Neuron (in vitro differentiated cells): Measurements from ENCODE around the gene CES2.
"Not testable (repeated sequence)": the region's sequence is repeated elsewhere in the genome, so short reads cannot be mapped to it uniquely, and the experiment has no call there.

Experiments
- H2AFZ ChIP-seq: one replicate; pipeline ENCODE4 v1.6.1; 2013; ENCODE audit warnings: low read depth, mild to moderate bottlenecking, inconsistent platforms, low read length, moderate library complexity
- H3K27me3 ChIP-seq: one replicate; pipeline ENCODE4 v1.6.1; 2013; ENCODE audit warnings: low read length; ENCODE audit not compliant: insufficient read depth
- H3K36me3 ChIP-seq: one replicate; pipeline ENCODE4 v1.6.1; 2013; ENCODE audit warnings: low read length; ENCODE audit not compliant: insufficient read depth
- H3K4me1 ChIP-seq: one replicate; pipeline ENCODE4 v1.6.1; 2013; ENCODE audit warnings: low read length; ENCODE audit not compliant: insufficient read depth
- H3K4me3 ChIP-seq: 2 replicates; pipeline ENCODE4 v1.5.1; 2013; ENCODE audit warnings: mild to moderate bottlenecking, low read length, moderate library complexity
- H3K9me3 ChIP-seq: one replicate; pipeline ENCODE4 v1.6.1; 2013; ENCODE audit warnings: low read length

CES2 gene

DNA sequence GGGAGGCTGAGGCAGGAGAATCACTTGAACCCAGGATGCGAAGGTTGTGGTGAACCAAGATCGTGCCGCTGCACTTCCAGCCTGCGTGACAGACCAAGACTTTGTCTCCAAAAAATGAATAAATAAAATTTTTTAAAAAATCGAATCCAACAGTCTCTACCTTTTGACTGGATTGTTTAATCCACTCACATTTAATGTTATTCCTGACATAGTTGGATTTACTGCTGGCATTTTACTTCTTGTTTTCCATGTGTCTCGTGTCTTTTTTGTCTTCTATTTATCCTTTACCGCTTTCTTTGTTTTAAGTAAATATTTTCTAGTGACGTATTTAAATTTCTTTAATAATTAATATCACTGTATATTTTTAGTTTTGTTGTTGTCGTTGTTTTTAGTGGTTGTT lies 47.7 kb downstream of the CES2 start:
- no peak overlapping the region for H2AFZ ChIP-seq
- H3K27me3 ChIP-seq, result peaks cover 7% of the 10 kb centered on the region
- no peaks in the 10 kb centered on the region for H3K9me3 ChIP-seq
- no peaks in the 10 kb centered on the region for H3K36me3 ChIP-seq
- H3K4me3 ChIP-seq, result no peak overlapping the region
- H3K4me1 ChIP-seq, result no peaks in the 10 kb centered on the region

DNA sequence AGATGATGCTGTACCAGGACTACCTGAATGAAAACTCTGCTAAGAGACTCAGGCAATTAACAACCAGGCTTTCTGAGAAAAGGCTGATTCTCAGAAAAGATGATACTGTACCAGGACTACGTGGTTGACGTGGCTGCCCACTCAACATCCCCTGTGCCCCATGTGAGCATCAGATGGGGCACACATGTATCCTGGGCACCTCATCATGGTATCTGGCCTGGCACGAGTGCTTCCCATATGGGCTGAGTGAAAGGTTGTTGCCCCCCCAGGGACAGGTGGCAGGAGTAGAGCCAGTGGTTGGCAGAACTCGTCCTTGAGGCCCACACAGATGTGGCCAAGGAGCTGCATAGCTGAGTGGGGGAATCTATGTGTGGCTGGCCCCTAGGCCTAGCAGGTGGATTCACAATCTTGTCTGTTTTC lies 49.6 kb downstream of the CES2 start:
- H3K27me3 ChIP-seq, result peaks cover 13% of the 10 kb centered on the region
- no peaks in the 10 kb centered on the region for H3K4me1 ChIP-seq
- no peak overlapping the region for H3K4me3 ChIP-seq
- H3K36me3 ChIP-seq, result no peaks in the 10 kb centered on the region
- H2AFZ ChIP-seq, result no peak overlapping the region
- H3K9me3 ChIP-seq, result peaks cover 2% of the 10 kb centered on the region

DNA sequence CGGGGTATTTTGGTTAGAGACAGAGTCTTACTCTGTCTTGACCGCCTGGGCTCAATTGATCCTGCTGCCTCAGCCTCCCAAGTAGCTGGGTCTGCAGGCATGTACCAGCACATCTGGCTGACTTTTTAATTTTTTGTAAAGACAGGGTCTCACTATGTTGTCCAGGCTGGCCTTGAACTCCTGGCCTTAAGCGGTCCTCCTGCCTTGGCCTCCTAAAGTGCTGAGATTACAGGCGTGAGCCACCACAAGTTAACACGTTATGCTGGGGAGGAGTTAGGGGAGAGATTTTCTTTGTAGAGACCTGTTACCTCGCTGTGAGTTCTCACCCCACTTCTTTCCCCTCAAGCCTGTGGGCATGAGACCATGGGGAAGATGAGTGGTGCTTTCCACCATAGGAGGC lies 51.2 kb downstream of the CES2 start:
- Histone ChIP-seq H3K9me3 (peaks cover 2% of the 10 kb centered on the region), H3K36me3 (no peaks in the 10 kb centered on the region), H3K27me3 (peaks cover 13% of the 10 kb centered on the region), H2AFZ (no peak overlapping the region), H3K4me1 (no peaks in the 10 kb centered on the region), H3K4me3 (no peak overlapping the region)

DNA sequence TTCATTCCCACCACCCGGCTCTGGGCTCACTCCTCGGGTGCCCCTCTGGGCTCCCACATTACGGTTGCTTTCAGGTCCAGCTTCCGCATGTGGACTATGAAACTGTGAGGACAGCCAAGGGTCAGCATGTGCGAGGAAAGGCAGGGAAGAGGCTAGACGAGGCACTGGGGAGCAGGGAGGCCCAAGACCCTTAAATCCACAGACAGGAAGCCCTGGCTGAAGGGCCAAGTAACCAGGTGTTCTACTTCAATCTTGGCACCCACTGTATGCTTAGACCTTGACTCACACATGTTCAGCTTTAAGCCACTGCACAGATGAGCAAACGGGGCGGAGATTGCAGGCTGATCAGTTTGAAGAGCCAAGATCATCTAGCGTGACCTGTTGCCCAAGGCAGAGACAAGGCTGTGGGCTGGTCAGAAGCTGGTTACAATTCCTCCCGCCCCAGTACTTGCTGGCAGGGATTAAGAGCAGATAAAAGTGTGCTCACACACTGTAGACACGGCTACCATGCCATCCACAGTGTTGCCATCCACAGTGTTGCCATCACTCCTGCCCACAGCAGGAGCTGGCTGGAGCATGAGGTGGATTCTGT lies 53.0 kb downstream of the CES2 start, which contains the start of gene CES4A:
Gene CES4A (plus strand): TSS at position 393 of the 592 bp plus-strand sequence. CDS start 184 bp downstream, at position 577.
- H2AFZ ChIP-seq, result no peak within 1 kb of the TSS
- peaks cover 2% of the 10 kb centered on the region for H3K9me3 ChIP-seq
- no peak within 1 kb of the TSS for H3K4me3 ChIP-seq
- H3K27me3 ChIP-seq, result peaks cover 13% of the 10 kb centered on the region
- H3K36me3 ChIP-seq, result no peaks in the 10 kb centered on the region
- H3K4me1 ChIP-seq, result no peaks in the 10 kb centered on the region

DNA sequence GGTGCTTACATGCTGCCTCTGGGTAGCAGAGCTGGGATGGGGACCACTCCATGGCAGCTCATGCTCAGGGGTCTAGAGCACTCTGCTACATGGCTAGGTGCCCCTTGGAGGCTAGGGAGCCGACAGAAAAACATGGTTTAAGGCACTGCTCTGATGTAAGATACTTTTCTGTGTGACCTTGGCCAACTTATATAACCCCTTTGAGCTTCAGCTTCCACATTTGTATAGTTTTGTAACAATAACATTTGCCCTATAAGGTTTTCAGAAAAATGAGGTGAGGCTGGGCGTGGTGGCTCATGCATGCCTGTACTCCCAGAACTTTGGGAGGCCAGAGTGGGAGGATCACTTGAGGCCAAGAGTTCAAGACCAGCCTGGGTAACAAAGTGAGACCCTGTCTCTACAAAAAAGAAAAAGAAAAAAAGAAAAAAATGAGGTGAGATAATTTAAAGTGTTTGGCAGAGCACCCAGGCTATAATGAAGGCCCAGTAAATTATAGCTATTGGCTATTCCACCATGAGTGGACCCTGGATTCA lies 56.3 kb downstream of the CES2 start:
- Histone ChIP-seq H3K4me3 (no peak overlapping the region), H2AFZ (no peak overlapping the region), H3K36me3 (no peaks in the 10 kb centered on the region), H3K9me3 (peaks cover 2% of the 10 kb centered on the region), H3K4me1 (no peaks in the 10 kb centered on the region), H3K27me3 (peaks cover 6% of the 10 kb centered on the region)

DNA sequence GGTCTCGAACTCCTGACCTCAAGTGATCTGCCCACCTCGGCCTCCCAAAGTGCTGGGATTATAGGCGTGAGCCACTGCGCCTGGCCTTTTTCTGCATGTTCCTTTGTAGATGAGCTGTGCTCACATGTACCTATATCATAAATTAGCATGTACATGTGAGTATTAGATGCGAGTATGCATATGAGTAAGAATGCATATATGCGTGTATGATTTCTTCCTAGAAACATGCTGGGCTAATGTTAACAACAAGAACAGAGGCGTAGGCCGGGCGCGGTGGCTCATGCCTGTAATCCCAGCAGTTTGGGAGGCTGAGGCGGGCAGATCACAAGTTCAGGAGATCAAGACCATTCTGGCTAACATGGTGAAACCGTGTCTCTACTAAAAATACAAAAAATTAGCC lies 58.2 kb downstream of the CES2 start:
- not testable (repeated sequence) for H3K9me3 ChIP-seq, H3K4me3 ChIP-seq, H3K4me1 ChIP-seq, H3K36me3 ChIP-seq, H2AFZ ChIP-seq
- peaks cover 14% of the 10 kb centered on the region for H3K27me3 ChIP-seq
